ENCODE data around the gene RBPJL.

RBPJL gene, protein sequence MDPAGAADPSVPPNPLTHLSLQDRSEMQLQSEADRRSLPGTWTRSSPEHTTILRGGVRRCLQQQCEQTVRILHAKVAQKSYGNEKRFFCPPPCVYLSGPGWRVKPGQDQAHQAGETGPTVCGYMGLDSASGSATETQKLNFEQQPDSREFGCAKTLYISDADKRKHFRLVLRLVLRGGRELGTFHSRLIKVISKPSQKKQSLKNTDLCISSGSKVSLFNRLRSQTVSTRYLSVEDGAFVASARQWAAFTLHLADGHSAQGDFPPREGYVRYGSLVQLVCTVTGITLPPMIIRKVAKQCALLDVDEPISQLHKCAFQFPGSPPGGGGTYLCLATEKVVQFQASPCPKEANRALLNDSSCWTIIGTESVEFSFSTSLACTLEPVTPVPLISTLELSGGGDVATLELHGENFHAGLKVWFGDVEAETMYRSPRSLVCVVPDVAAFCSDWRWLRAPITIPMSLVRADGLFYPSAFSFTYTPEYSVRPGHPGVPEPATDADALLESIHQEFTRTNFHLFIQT

DNA sequence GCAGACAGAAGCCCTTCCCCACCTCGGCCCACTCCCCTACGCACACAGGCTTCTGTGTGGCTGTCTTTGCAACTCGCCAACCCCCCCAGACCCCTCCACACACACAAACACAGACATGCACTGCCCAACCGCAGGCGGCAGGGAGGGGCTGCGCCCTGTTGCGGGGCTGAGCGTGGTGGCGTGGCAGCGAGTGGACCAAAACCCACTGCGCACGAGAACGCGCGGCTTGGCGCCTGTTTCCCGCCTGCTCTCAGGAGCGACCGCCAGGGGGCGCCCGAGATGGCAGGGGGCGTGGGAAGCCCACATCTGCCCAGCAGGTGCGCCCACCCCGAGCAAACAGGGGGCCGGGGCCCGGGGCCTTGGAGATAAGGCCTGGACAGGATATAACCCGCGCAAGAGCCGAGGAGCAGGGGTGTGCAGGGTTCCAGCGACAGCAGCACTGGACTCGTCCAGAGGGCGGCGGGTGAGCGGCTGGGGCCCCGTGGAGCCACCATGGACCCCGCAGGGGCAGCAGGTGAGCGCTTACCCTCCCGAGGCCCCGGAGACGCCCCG lies at the start of gene RBPJL:
TSS of gene RBPJL (plus strand) at position 410 of the 552 bp plus-strand sequence. CDS start at position 493, 83 bp downstream.
- DNase-seq: no peak

DNA sequence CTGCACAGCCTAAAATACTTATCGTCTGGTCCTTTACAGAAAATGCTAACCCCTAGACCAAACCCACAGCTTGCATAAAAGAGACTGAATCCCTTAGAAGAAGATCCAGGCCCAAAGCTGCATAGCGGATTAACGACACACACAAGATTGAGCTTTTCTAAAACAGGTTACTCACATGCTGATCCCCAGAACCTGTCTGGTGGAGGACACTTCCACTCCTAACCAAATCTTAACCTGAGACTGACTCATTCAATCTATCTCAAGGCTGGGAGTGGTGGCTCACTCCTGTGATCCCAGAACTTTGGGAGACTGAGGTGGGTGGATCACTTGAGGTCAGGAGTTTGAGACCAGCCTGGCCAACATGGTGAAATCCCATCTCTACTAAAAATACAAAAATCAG lies 49.5 kb upstream of the RBPJL start:
- DNase-seq: no peak

DNA sequence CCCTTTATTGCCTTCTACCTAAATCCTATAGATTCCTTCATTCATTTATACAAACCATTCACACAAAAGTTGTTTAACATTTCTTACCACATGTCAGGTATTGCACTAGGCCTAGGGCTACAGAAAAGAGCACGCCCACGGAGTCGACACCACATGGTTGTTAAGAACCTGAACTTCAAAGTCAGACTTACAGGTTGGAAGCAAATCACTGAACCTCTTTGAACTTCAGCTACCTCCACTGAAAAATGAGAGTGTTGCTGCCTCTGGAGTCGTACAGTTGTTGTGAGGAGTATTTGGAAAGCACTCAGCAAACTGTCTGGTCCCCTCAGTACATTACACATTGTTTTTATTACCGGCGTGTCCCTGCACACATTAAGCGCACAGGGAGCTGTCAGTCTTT lies 48.9 kb upstream of the RBPJL start:
- no peak for DNase-seq

DNA sequence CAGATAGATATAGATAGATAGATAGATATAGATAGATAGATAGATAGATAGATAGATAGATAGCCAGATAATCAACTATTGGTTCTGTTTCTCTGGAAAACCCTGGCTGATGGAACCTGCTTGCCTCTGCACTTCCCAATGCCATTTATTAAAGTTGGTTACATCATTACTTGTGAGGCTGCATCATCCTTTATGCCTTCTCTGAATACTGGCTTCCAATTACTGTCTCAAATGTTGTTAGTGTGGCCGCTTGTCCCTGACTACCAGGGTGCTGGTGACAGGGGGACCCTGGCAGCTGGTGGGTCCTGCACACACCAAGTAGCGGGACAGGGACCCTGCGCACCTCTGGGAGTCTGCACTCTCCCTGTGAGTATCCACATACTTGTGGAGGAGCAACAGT lies 48.4 kb upstream of the RBPJL start:
- DNase-seq: no peak

DNA sequence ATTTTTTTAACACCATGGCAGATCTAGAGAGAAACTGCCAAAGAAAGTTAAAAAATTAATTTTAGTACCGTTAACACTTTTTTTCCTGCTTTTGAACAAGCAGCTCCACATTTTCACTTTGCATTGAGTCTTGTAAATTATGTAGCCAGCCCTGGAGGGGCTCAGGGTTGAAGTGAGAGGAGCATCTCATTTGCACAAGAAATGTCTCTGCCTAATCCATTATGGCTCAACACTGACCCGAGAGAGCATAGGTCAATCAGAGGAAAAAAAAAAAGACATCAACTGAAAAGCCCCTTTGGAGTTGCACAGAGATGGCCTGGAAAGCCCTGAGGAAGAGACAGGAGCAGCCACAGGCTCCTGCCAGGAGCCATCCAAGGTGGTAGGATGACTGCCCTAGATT lies 48.0 kb upstream of the RBPJL start:
- DNase-seq: no peak

DNA sequence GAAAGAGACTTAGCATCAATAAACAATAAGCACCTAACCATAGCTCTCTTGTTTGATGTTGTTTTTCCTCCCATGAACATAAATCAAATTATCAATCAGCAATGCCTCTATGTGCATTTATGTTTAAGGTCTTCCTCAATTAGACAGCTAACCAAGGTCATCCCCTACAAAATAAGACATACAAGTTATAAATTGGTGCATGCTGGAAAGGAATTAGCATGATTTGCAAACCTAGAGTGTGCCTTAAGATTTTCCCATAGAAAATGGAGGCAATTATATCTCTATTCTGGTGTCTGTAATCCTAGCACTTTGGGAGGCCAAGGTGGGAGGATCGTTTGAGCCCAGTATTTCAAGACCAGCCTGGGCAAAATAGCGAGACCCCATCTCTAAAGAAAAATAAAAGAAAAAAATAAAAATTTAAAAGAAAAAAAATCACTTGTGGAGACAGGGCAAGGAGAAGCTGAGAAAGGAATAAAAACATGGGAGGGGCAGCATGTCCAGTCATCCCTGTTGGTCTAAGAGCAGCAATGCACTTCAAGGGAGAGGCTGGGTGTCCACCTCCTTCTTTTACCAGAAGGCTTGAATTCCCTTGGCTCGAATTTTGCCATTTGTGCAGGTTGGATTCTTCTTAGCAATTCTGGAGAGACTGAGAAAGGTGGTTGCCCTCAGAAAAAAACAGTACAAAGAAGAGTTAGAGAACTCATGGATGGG lies 42.9 kb upstream of the RBPJL start:
- DNase-seq: no peak

DNA sequence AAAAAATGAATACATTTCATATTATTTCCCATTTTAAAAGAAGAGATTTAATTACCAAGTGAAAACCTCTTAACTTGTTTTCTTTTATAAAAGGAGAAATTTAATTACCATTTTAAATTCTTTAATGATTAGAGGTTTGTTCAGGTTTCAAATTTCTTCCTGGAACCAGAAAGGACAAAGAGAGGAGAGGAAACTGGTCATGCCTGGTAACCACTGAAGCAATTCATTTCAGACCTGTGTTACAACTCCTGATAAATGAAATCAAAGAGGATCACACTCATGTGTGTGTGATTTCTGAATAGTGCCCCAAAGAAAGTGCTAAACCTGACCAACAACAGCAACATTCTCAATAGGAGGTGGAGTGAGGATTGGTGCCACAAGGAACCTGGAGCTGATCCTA lies 39.7 kb upstream of the RBPJL start:
- DNase-seq: no peak

DNA sequence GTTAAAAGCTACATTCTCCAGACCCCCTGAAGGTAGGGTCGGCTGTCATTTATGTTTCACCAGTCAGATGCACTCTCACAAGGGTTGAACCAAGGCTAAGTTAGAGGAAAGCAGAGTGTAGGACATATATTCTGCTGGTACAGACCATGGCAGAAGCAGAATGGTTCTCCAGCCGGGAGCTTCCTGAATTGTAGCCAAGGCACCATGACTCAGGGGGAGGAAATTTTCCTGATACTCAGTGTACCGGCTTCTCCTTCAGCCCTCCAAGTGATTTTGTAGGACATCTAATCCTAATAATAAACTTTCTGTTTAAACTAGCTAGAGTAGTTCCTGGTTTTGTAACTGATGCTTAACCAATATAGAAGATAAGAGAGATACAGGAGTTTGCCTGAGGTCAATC lies 38.1 kb upstream of the RBPJL start:
- DNase-seq: no peak

DNA sequence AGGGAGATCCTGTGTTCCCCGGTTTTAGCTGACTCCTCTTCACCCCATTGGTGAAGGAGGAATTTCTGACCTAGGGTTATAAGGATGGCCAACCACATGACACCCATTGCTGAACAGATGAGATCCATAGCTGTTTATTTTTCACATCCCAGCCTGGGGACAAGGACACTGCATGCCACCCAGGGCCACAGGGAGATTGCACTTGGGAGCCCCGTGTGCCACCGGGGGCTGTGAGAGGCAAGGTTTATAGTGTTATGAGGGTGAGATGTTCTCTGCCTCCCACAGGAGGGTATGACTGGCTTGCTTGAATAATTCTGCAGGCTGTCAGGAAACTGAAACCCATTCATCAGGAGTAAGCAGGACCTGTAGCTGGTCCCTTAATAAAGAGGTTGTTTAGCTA lies 37.6 kb upstream of the RBPJL start:
- no peak for DNase-seq

DNA sequence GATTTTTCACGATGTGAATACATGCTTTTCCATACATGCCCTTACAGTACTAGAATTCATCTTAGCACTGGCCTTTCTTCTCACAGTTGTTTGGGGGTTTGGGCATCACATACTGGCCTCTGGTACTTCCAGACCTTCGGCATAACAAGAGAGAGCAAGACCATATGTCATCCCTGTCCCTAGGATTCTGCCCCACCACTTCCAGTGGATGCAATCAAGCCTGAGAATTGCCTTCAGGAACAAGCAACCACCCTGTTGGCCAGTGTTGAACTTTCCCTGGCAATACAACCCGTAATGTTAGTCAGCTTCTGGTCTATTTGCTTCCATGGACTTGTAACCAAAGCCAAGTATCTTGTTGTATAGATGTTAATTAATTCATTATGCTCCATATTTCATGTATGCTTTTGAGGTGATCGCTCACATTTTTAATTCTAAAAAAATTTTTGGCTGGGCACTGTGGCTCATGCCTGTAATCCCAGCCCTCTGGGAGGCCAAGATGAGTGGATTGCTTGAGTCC lies 36.8 kb upstream of the RBPJL start:
- no peak for DNase-seq

DNA sequence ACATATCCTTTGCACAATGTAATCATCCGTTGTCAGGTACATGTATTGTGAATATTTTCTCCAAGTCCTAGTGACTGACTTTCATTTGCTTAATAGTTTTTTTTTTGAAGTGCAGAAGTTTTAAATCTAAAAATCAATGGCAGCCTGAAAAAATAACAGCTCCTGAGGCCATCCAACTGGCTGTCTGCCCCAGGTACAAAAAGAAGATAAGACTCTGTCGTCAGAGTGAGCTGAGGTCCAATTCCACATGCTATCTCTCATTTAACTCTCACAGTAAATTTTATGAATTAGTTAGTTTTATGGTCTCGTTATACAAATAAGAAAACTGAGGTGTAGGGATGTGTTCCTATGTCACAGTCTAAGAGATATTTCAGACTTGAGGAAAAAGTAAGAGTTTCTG lies 31.3 kb upstream of the RBPJL start:
- no peak for DNase-seq

DNA sequence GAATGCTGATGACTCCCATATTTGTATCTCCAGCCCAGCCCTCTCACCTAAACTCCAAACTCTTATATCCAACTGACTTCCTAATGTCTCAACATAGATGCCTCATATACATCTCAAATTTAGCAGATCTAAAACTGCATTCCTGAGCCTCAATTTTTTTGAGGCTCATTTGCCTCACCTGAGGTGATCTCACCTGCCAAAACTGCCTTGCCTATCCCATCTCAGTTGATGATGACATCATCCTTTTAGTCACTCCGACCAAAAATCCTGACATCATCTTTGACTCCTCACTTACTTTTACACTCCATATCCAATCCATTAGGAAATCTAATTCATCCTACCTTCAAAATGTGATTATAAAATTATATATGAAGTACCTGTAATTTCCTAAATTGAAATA lies 26.6 kb upstream of the RBPJL start:
- DNase-seq: no peak

DNA sequence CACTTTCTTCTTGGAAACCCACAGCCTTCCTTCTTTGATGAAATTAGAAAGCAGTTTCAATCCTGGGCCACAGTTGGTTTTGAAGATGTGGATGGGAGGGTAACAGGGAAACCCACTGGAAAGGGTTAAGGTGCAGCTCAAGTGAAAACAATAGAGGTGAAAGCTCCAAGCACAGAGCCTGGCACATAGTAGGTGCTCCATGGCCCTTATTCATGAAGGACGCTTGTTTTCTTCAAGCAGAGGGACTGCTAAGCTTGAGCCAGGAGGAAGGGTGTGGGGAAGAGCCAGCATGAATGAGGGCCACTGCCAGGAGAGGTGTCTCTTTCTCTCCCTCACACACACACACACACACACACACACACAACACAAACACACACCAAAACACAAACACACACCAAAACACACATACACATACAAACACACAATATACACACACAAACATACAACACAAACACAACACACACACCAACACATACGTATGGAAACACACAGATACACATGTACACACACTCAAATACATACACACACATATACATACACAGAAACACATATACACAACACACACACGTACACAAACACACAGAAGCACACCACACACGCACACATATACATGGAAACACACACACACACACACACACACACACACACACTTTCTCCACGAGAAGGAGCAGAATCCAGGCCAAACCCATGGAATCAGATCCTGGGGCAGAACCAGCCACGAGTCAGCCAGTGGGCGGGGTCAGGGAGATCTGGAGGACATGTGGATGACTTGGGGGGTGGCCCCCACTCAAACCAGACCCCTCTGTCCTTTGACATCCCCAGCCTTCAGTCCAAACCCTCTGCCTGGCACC lies 23.7 kb upstream of the RBPJL start:
- no peak for DNase-seq

DNA sequence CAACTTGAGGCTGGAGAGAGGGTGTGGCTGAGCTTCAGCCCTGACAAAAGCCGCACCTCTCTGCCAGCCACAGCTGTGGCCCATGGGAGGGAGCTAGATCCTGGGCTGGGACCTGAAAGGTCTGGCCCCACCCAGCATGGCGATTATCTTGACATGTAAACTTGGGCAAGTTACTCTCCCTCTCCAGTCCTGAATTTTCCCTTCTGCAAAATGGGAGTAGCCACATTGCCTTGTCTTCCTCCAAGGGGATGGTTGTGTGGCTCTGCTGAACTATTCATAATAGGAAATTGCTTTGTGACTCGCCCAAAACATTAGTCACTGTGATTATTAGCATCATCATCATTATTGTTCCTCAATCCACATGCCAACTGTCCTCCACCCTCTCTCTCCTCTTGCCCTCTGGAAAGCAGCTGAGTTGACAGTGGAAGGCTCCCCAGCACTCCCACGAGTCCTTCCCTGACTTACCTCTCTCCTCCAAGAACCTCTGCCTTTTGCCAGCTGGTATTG lies 23.0 kb upstream of the RBPJL start:
- no peak for DNase-seq

DNA sequence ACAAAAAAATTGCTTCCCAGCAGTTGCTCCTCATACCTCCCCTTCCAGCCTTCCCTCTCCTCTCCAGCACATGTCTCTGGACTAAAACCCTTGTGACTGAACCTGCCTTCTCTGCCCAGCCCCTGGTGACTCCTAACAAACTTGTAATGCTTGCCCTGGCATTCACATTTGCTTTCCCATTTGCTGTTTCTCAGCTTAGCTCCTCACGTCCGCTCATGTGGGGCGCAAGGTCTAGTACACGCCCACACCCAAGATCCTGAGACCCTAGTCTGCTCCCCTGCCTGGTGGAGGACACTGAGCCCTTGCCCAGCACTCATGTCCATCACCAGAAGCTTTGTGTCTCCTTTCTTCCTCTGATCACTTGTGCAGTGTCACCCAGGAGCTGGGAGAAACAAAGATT lies 18.3 kb upstream of the RBPJL start:
- DNase-seq: no peak

DNA sequence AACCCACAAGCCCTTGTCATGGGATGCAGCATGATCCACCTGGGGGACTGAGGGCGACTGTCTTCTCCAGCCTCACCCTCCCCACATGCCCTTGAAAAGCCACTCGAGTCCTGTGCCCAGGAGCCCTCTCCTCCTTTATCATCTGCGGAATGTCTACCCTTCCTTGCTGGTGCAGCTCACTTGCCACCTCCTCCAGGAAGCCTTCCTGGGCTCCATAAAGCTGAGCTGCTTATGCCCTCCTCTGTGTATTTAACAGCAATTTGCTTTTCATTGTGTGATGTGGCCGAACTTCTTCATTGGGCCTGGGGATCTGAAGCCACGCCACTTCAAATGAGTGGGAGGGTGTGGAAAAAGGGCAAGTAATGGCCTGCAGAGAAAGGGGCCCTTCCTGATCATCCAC lies 17.8 kb upstream of the RBPJL start:
- DNase-seq: no peak

DNA sequence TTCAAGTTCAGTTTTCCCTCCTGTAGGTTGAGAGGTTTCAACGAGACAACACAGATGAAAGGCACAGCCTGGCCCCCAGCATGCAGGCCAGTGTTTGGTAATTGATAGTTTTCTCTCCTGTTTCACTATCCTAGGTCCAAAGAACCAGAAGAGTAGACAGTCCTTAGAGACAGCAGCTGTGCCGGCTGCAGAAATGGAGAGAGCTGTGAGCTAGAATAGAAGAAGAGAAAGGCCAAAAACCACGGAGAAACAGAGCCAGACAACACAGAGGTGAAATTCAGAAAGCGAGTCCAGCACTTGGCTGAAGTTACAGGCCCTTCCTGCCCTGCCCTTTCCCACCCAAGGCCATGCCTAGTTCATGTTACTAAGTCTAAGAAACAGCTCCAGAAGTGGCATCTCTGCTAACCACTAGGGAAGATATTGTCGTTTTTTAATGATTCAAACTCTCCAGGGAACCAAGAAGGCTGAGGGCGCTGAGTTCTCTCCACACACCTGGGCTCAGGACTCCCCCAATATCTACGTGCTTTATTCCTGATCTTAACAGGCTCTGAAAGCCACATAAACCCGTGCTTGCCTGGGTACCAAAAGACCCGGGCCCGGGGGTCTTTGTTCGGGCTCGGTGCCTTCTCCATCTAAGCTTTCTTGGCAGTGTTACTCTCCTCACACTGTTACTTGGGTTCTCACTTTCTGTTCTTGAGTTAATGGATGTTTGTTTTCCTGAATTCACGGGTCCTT lies 16.5 kb upstream of the RBPJL start:
- no peak for DNase-seq

DNA sequence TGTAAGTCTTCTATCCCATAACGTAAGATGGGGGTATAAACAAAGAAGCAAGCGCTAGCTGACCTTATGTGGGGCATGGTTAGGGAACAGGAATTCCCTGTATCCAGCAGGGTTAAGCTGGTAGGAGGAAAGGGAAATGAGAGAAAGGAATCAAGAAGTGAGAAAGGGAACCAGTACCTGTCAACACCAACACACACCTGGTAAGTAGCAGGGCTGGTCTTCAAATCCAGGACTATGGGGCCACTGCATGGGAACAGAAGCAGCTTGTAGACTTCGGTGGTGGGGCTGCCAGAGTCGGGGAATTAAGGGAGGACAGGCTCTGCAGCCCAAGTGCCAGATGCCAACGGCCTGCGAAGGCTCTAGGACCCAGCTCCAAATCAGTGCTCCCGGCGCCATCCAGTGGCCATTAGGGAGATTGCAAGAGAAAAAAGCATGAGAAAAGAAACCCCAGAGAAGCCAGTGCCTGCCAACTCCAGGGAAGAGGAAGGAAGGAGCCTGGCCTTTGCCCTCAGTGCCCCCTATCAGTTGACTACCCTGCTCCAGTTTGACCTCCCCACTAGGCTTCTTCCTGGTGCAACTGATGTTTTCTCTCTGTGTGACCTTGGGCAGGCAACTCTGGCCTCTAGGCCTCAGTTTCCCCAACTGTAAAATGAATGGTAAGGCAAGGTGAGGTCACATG lies 15.8 kb upstream of the RBPJL start:
- peak; percentile 56 for DNase-seq

DNA sequence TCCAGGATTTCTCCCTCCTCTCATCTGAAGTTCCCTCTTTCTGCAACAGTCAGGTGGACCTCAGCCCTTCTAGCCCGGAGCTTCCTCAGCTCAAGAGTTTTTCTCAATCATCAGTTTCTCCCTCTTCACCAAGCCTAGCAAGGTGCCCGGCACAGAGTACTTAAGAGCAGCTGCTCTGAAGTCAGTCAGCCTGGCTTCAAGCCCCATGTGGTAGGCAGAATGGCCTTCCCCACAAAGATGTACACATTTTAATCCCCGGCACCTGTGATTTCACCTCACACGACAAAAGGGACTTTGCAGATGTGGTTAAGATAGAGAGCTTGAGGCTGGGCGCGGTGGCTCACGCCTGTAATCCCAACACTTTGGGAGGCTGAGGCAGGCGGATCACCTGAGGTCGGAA lies 15.1 kb upstream of the RBPJL start:
- DNase-seq: no peak

DNA sequence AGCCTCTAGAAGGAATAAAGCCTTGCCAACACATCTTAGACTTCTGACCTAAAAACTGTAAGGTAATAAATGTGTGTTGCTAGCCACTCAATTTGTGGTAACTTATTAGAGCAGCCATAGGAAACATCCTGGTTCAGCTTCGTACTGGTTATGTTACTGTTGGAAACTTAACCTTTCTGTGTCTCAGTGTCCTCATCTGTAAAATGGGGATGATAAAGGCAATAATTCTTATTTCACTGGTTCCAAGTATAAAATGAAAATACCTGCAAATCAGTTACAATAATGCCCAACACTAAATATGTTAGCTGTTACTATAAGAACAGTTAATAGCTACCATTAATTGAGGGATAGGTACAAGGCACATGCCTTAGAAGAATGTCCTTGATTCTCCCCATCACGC lies 14.3 kb upstream of the RBPJL start:
- DNase-seq: no peak
